ENCODE results near the gene MSRB2.
A peak's percentile ranks its signal among the peaks of the same experiment; 100 is the strongest.

Gene MSRB2

DNA sequence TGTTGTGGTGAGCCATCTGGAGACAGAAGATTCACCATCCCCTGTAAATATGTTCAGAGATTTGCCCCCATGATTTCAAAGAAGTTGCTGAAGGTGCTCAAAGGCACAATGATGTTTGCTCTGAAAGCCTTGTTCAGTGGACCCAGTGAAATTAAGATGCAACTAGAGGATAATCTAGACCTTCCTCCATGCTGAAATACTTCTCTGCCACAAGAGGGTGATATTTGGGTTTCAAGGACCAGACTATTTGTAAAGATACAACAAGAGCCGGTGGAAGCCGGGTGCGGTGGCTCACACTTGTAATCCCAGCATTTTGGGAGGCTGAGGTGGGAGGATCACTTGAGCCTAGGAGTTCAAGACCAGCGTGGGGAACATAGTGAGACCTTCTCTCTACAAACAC, 13.5 kb upstream of the MSRB2 start:
- Mint-ChIP-seq H3K36me3 (no peaks in the 10 kb centered on the region), H3K27me3 (peaks cover 44 to 46% of the 10 kb centered on the region in 2 donors), H3K4me3 (no peak overlapping the region), H3K9me3 (peaks cover 0 to 3% of the 10 kb centered on the region in 2 donors), H3K4me1 (no peaks in the 10 kb centered on the region), H3K27ac (no peak overlapping the region)
- ATAC-seq (replicated peaks), result no peak
- DNase-seq, result no peak

DNA sequence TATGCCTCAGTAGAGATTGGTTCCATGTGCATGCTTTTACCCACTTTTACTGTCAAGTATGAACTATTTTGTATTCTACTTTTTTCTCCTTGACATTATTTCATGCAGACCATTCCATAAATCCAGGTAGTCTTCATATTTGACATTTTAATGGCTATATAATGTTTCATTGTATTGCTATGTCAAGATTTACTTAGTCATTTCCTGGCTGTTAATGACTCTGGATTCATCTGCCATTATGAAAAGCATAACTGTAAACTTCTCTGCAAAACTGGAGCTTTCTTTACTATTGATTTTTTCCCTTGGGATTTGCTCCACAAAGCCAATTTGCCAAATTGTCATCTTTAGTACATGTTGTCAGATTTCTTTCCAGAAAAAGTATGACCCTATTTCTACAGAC, 6.8 kb upstream of the MSRB2 start:
- Mint-ChIP-seq H3K36me3 (no peaks in the 10 kb centered on the region), H3K9me3 (peaks cover 0 to 9% of the 10 kb centered on the region in 2 donors)
- no peak for DNase-seq

DNA sequence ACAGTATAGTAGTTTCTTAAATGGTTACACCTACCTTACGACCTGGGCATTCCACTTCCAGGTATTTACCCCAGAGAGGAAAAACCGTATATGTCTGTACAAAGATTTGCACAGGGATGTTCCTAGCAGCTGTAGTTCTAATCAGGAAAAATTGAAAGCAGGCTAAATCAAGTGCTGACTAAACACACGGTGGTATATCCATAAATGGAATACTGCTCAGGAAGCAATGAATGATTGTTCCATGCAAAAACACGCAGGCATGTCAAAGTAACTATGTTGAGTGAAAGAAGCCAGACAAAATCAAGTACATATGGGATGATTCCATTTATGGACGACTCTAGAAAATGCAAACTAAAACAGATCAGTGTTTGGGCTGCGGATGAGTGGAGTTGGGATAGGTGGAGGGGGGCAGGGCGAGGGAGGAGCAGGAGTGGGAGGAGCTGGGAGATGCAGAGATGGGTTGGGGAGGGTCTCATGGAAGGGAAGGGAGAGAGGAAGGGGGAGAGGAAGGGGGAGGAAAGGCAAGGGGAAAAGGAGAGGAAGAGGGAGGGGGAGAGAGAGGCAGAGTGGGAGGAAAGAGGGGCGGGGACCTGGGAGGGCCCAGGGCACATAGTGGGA, 484 bp upstream of the MSRB2 start:
- Mint-ChIP-seq H3K4me1 (peaks cover 12 to 18% of the 10 kb centered on the region in 2 donors), H3K27me3 (no peaks in the 10 kb centered on the region), H3K9me3 (peaks cover 0 to 5% of the 10 kb centered on the region in 2 donors), H3K36me3 (no peaks in the 10 kb centered on the region), H3K4me3 (peak overlapping the region; percentile 93 to 97), H3K27ac (peak overlapping the region; percentile 63)
- ATAC-seq (replicated peaks) (no peak), DNase-seq (no peak)

More for the DNA sequence above, 6.8 kb upstream of the MSRB2 start:
- Mint-ChIP-seq H3K27ac (no peak overlapping the region), H3K27me3 (peaks cover 7 to 10% of the 10 kb centered on the region in 2 donors), H3K4me1 (no peaks in the 10 kb centered on the region), H3K4me3 (no peak overlapping the region)
- no peak for ATAC-seq (replicated peaks)

DNA sequence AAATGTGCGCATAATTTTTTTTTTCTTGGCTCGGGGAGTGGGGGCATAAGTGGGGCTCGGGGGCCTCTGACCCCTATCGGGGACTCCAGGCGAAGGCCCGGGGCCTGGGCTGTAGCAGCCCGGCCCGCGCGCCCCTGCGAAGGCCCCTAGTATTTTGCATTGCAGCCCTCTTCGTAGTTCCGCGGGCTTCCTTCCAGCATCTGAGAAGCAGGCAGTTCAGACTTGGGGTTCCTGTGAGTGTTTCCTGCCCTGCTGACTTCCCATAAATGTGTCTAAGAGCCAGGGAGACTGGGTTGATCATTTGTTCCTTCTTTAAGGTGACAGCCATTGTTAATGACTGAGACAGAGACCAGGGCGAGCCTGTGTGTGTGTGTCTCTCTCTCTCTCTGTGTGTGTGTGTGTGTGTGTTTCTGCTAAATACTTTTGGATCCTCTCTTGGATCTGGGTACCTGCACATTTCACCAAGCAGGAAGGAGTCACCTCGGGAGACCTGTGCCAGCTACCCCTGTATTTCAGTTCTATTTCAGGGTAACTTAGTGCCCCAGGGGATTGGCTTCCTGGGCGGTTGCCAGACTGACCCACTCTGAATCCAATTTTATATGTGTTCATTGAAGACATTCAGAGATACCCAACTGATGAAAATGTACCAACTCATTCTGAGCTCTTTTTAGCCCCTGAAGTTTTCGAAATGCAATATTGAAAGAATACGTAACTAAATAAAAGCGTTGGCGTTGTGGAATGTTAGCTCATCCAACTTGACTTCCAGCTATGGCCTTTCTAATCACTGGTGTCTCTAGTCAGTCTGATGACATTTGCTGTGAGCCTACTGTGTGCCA, 805 bp downstream of the MSRB2 start:
- H3K9me3 Mint-ChIP-seq, result peaks cover 0 to 5% of the 10 kb centered on the region in 2 donors
- no peaks in the 10 kb centered on the region for H3K27me3 Mint-ChIP-seq
- peak; percentile 69 to 71 for ATAC-seq (replicated peaks)
- peak; percentile 13 for DNase-seq
- H3K4me3 Mint-ChIP-seq, result peak overlapping the region; percentile 93 to 97
- H3K4me1 Mint-ChIP-seq, result peaks cover 13 to 18% of the 10 kb centered on the region in 2 donors
- H3K36me3 Mint-ChIP-seq, result no peaks in the 10 kb centered on the region
- H3K27ac Mint-ChIP-seq, result peak overlapping the region; percentile 90

DNA sequence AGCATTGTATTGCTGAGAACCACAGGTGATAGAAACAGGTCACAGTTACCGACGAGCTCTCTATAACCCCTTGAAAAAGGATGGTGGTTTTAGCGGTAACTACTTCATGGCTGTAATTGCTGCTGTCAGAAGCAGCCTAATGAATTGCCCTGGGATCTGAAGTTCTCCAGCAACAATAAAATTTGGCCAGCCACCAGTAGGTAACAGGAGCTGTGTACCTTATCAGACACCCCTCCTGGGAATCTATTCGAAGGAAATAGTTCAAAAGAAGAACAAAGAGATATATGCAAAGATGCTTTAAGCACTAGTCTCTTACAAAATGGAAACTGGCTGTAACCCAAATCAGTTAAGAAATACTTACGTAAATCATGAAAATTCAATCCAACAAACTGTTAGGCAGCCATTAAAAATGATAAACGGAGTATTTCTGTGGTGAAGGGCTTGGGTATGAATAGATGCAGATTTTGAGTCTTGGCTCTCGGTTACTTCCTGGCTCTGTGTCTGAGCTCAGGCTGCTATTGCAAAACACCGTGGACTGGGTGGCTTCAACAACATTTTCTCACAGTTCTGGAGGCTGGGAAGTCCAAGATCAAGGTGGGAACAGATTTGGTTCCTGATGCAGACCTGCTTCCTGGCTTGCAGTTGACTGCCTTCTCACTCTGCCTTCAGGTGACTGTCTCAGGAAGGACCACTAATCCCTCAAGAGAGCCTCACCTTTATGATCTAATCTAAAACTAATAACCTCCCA, 1.6 kb downstream of the MSRB2 start:
- peaks cover 0 to 1% of the 10 kb centered on the region in 2 donors for H3K9me3 Mint-ChIP-seq
- peak overlapping the region in 1 of 2 donors; percentile 93 for H3K4me3 Mint-ChIP-seq
- peaks cover 13 to 18% of the 10 kb centered on the region in 2 donors for H3K4me1 Mint-ChIP-seq
- no peaks in the 10 kb centered on the region for H3K27me3 Mint-ChIP-seq
- no peak for ATAC-seq (replicated peaks)
- H3K36me3 Mint-ChIP-seq, result peaks cover 0 to 1% of the 10 kb centered on the region in 2 donors
- no peak for DNase-seq
- no peak overlapping the region for H3K27ac Mint-ChIP-seq

DNA sequence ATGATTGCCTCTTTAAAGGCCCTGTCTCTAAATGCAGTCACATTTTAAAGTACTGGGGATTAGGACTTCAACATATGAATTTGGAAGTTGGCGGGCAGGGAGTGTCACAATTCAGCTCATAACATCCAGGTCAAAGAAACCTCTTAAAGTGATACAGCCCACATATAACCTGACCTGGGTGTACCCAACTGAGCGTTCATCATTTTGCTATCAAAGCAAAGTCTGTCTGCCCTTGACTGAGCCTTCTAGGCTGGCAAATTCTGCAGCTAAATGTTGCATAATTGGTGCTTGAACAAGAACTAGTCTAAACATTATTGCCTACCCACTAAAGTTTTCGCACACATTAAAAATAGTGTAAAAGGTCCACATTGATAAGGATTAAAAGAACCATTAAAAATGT, 3.7 kb downstream of the MSRB2 start:
- Mint-ChIP-seq H3K36me3 (peaks cover 0 to 4% of the 10 kb centered on the region in 2 donors), H3K4me1 (peaks cover 13 to 18% of the 10 kb centered on the region in 2 donors), H3K9me3 (peaks cover 0 to 1% of the 10 kb centered on the region in 2 donors), H3K27ac (no peak overlapping the region), H3K27me3 (no peaks in the 10 kb centered on the region), H3K4me3 (no peak overlapping the region)
- no peak for ATAC-seq (replicated peaks)
- no peak for DNase-seq

DNA sequence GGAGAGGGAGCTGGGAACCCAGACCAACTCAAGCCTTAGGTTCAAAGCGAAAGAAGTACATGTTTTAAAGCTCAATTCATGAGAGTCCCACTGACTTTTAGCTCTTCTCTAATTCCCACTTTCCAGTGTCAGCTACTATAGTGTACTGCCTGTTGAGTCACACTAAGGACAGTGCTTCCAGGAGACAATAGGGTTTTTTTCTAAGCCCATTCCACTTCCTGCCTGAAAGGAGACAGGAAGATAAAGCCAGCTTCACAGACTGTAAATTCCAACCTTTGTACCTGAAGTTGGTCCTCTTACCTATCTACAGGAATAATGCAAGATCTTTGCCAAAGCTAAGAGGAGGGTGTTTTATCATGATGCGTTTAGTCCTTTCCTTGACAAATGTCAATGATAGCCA, 4.4 kb downstream of the MSRB2 start:
- H3K4me1 Mint-ChIP-seq, result peaks cover 11 to 16% of the 10 kb centered on the region in 2 donors
- peaks cover 3 to 12% of the 10 kb centered on the region in 2 donors for H3K36me3 Mint-ChIP-seq
- no peak overlapping the region for H3K27ac Mint-ChIP-seq
- H3K9me3 Mint-ChIP-seq, result no peaks in the 10 kb centered on the region
- H3K27me3 Mint-ChIP-seq, result no peaks in the 10 kb centered on the region
- H3K4me3 Mint-ChIP-seq, result no peak overlapping the region
- ATAC-seq (replicated peaks) (no peak), DNase-seq (no peak)

DNA sequence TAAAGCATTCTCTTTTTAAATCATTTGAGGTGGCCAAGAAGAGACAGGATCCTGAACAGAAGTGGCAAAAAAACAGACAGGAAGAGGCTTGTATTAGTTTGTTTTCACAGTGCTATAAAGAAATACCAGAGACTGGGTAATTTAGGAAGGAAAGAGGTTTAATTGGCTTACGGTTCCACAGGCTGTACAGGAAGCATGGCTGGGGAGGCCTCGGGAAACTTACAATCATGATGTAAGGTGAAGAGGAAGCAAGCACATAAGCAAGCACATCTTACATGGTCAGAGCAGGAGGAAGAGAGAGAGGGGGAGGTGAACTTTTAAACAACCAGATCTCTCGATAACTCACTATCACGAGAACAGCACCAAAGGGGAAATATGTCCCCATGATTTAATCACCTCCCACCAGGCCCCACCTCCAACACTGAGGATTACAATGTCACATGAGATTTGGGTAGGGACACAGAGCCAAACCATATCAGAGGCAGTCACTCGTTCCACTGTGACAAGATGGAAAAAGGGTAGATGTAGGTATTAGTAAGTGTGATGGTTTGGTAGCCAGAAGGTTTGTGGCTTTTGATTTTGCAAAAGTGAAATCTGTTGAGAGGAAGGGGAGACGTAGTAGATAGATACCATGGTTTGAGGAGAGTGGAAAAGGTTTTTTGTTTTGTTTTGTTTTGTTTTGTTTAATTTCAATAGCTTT, 5.1 kb downstream of the MSRB2 start:
- no peak for ATAC-seq (replicated peaks)
- no peak overlapping the region for H3K27ac Mint-ChIP-seq
- H3K9me3 Mint-ChIP-seq, result no peaks in the 10 kb centered on the region
- H3K4me1 Mint-ChIP-seq, result peaks cover 8 to 11% of the 10 kb centered on the region in 2 donors
- no peak overlapping the region for H3K4me3 Mint-ChIP-seq
- H3K36me3 Mint-ChIP-seq, result peaks cover 3 to 18% of the 10 kb centered on the region in 2 donors
- no peak for DNase-seq
- no peaks in the 10 kb centered on the region for H3K27me3 Mint-ChIP-seq

DNA sequence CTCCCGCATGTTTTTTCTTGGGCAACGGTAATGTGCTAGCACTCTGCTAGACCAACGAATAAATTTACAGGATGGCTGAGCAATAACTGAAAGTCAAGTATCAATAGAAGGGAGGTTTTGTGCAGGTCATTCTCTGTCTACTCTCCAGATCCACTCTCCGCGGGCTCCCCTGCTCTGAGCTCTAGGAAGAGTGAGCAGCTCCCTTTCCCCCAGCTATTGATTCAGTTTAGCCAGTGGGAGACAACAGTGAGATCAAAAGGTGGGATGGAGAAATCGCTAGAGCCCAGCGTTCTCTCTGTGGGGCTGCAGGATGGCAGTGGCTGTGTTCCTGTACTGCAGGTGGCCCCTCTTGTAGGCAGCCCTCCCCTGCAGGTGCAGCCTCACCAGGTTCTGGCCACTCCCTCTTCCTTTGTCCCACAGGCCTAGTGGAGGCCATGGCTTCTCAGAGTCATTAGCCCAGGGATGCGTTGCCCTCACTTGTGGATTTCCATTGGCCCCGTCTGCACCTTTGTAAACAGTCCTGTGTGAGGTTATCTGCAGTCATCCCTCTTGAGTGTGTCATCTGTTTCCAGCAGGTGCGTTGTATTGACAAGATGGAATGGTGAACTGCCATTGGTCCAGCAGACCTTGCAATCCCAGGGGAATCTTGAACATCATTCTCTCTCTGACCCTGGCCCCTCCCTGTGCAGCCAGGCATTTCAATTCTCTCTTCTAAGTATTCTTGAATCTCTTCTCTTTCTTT, 11.1 kb downstream of the MSRB2 start:
- H3K36me3 Mint-ChIP-seq, result peaks cover 7 to 29% of the 10 kb centered on the region in 2 donors
- H3K4me1 Mint-ChIP-seq, result no peaks in the 10 kb centered on the region
- H3K27ac Mint-ChIP-seq, result no peak overlapping the region
- H3K9me3 Mint-ChIP-seq, result no peaks in the 10 kb centered on the region
- no peak overlapping the region for H3K4me3 Mint-ChIP-seq
- DNase-seq, result no peak
- no peaks in the 10 kb centered on the region for H3K27me3 Mint-ChIP-seq
- ATAC-seq (replicated peaks), result no peak

DNA sequence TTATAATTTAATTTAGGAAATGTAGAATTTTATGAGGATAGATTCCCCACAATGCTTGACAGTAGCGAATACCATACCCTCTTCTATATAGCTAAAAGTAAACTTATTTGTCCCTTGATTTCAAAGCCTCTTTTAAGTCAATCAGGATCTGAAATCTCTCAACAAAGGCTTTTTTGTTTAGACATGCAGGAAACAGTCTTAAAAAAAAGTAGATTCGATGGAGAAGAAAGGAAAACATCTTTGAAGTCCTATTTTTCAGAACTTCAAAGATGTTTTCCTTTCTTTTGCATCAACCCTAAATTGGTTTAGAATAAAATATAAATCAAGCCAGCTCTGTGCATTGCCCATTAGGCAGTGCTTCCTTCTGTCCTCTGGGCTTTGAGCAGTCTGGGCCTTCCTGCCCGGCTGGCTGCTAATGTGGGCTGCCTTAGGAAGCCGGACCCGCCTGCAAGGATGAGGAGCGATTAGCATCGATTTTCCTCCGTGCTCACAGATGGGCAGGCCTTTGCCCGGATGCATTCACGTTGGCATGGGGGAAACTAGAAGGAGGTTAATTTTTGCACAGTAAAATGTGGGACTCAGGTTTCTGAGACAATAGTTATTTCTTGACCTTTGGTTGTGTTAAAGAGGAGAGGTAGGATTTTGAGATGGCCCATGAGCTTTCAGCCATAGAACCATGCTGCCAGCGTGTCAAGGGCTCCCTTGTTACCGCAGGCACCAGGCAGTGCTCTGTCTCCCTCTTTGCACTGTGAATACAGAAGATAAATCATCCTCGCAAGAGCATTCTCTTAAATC, 15.5 kb downstream of the MSRB2 start:
- ATAC-seq (replicated peaks) (no peak), DNase-seq (no peak)
- no peaks in the 10 kb centered on the region for H3K27me3 Mint-ChIP-seq
- peaks cover 6 to 15% of the 10 kb centered on the region in 2 donors for H3K36me3 Mint-ChIP-seq
- no peak overlapping the region for H3K4me3 Mint-ChIP-seq
- H3K4me1 Mint-ChIP-seq, result no peaks in the 10 kb centered on the region
- no peak overlapping the region for H3K27ac Mint-ChIP-seq
- H3K9me3 Mint-ChIP-seq, result no peaks in the 10 kb centered on the region

DNA sequence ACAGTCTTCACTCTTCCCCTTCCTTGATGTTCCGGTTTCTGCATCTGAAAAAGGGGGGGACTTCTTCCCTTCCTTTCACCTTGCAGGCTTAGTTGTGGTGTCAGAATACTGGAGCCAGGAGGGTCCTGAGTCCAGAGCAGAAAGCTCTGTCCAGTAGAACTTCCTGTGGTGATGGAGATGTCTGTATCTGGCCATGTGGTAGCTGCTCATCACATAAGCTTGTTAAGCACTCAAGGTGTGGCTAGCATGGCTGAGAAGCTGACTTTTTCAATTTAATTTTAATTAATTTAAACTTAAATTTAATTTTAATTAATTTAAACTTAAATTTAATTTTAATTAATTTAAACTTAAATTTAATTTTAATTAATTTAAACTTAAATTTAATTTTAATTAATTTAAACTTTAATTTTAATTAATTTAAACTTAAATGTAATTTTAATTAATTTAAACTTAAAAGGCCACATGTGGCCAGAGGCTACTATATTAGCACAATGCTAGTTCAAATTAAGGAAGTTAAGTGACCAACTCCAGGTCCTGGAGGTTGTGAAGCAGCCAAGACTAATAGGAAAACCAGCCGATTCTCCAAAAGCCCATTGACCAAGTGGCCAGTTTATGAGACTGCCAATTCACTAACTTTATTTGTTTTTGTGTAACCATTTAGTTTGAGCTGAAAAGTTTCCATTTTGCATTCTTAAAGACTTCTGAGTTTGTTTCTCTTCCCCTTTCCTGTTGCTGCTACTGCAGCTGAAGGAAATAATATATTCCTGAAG, 16.3 kb downstream of the MSRB2 start:
- Mint-ChIP-seq H3K27ac (no peak overlapping the region), H3K27me3 (no peaks in the 10 kb centered on the region), H3K9me3 (no peaks in the 10 kb centered on the region), H3K4me1 (no peaks in the 10 kb centered on the region), H3K36me3 (peaks cover 6 to 15% of the 10 kb centered on the region in 2 donors), H3K4me3 (no peak overlapping the region)
- ATAC-seq (replicated peaks), result no peak
- no peak for DNase-seq

DNA sequence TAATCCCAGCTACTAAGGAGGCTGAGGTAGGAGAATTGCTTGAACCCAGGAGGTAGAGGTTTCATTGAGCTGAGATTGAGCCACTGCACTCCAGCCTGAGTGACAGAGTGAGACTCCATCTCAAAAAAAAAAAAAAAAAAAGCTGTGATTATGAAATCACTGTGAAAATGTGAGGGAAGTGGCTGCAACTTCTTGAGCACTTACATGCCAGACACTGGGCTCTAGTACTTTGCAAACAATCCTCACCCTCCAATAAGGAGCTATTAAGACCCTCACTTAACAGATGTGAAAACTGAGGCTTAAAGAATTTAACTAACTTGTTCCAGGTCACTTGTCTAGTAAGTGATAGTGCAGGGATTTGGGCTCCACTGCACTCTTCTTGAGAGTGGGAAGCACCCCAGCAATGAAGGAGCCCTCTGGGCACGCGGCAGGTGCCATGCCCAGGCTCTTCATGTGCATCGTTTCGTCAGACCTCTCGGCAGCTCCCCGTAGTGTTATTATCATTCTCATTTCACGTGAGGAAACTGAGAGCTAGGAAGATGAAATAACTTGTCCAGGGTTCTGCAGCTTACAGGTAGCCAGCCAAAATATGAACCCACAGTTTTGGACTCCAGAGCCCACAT, 19.0 kb downstream of the MSRB2 start:
- no peak overlapping the region for H3K4me3 Mint-ChIP-seq
- DNase-seq, result no peak
- no peaks in the 10 kb centered on the region for H3K9me3 Mint-ChIP-seq
- no peaks in the 10 kb centered on the region for H3K27me3 Mint-ChIP-seq
- no peak overlapping the region for H3K27ac Mint-ChIP-seq
- ATAC-seq (replicated peaks), result no peak
- H3K4me1 Mint-ChIP-seq, result no peaks in the 10 kb centered on the region
- peaks cover 4 to 12% of the 10 kb centered on the region in 2 donors for H3K36me3 Mint-ChIP-seq
